GM10266 (cell line): ENCODE data around the gene MOB1B.

ENCODE experiments used
- DNase-seq: peaks from one replicate; pipeline ENCODE4 v3.0.0; 2012; ENCODE audit errors: extremely low spot score
- CTCF ChIP-seq: IDR thresholded peaks from 2 replicates; pipeline ENCODE4 v1.5.1; 2012; ENCODE audit warnings: mild to moderate bottlenecking, low read depth; ENCODE audit not compliant: control insufficient read depth, insufficient read depth; ENCODE audit errors: missing control alignments

Gene MOB1B

GRCh38 chr4:70956549-70957210, 54.5 kb downstream of the MOB1B start:
- TF ChIP-seq CTCF: no peak
- DNase-seq: no peak

- DNase-seq: no peak
- no peak for TF ChIP-seq CTCF
Observed at GRCh38 chr4:70958681-70959080, 56.5 kb downstream of the MOB1B start.

- TF ChIP-seq CTCF: no peak
- DNase-seq: no peak
Observed at GRCh38 chr4:70969076-70969475, 66.9 kb downstream of the MOB1B start.

- no peak for DNase-seq
- TF ChIP-seq CTCF: no peak
Observed at GRCh38 chr4:70976252-70976651, 74.1 kb downstream of the MOB1B start.

GRCh38 chr4:70979445-70980008, 77.4 kb downstream of the MOB1B start:
- peak; percentile 13 for DNase-seq

GRCh38 chr4:70980196-70980595, 78.0 kb downstream of the MOB1B start:
- DNase-seq: no peak
- TF ChIP-seq CTCF: no peak

More at GRCh38 chr4:70979445-70980008, 77.4 kb downstream of the MOB1B start:
- TF ChIP-seq CTCF: no peak

GRCh38 chr4:70984106-70984505, 81.9 kb downstream of the MOB1B start:
- DNase-seq: no peak
- no peak for TF ChIP-seq CTCF
